ENCODE data around the gene TRAF1.

TRAF1 gene

DNA sequence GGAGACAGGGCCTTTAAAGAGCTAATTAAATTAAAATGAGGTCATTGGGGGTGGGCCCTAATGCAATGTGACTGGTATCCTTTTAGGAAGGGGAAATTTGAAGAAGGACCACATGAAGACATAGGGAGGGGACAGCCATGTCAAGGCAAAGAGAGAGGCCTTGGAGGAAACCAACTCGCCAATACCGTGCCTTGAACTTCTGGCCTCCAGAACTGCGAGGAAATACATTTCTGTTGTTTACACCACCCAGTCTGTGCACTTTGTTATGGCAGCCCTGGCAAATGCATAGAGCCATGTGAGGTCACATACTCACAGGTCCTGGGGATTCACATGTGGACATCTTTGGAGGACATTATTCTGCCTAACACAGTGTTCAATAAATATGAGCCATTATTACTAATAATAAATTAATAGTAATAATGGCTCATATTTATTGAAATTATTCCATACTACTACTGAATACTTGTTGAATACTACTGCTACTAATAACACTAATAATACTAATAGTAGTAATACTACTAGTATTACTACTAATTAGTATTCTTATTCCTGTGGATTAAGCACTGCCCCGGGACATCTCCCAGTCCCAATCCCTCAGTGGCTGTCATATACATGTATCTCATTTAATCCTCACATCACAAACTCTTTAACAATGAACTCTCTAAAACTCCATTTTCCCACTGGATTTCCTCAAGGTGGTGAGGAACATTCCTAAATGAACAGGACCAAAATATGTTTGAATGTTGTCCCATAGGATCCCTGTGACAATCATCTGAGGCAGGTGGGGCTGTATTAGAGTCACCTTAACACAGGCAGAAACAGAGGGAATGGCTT lies 8.4 kb downstream of the TRAF1 start:
- no CpG with 5 or more reads among the region's 4 CpGs for WGBS (ENCODE audit: extremely low coverage, insufficient coverage, insufficient read length)
- no peak for DNase-seq
- Histone ChIP-seq H3K27ac (ENCODE audit: low read depth, low read length) (no peak overlapping the region), H3K36me3 (ENCODE audit: control insufficient read depth in 1 of 2, insufficient read depth in 2 of 2, low read length in 2 of 2) (no peaks in the 10 kb centered on the region), H2AFZ (ENCODE audit: insufficient read depth, low read length, poor library complexity) (no peak overlapping the region), H2BK5ac (ENCODE audit: low read depth, low read length, poor library complexity) (no peak overlapping the region), H3K23ac (ENCODE audit: low read length) (no peak overlapping the region), H3K4ac (ENCODE audit: low read depth, low read length) (peak overlapping the region; percentile 9), H4K12ac (ENCODE audit: low read depth, low read length) (no peak overlapping the region), H4K91ac (ENCODE audit: low read depth, low read length) (no peak overlapping the region), H3K4me2 (ENCODE audit: low read length) (no peak overlapping the region), H3K18ac (ENCODE audit: low read length) (no peak overlapping the region), H3K4me3 (ENCODE audit: low read depth, low read length) (no peak overlapping the region), H2BK120ac (ENCODE audit: insufficient read depth, low read length, poor library complexity) (no peak overlapping the region), H3K27me3 (ENCODE audit: insufficient read depth, low read length) (no peaks in the 10 kb centered on the region), H3K79me1 (ENCODE audit: low read length) (no peaks in the 10 kb centered on the region), H2BK12ac (ENCODE audit: low read length) (no peak overlapping the region), H3K14ac (ENCODE audit: low read length) (peak overlapping the region; percentile 0), H3K4me1 (ENCODE audit: control insufficient read depth in 1 of 2, insufficient read depth in 2 of 2, low read length in 2 of 2) (peaks cover 14 to 16% of the 10 kb centered on the region in 2 experiments), H3K9me3 (ENCODE audit: insufficient read depth, low read depth, low read length) (peaks cover 1% of the 10 kb centered on the region), H2AK5ac (ENCODE audit: low read length) (no peak overlapping the region), H3K79me2 (ENCODE audit: control insufficient read depth, insufficient read depth, low read length, poor library complexity) (no peaks in the 10 kb centered on the region), H4K8ac (ENCODE audit: low read depth, low read length) (peak overlapping the region; percentile 30), H3K9ac (ENCODE audit: low read length) (no peak overlapping the region)

GRCh38 chr9:120916991-120917880 lies 9.4 kb downstream of the TRAF1 start:
- no peak overlapping the region for H2AFZ ChIP-seq (ENCODE audit: insufficient read depth, low read length, poor library complexity)
- H4K91ac ChIP-seq (ENCODE audit: low read depth, low read length) = no peak overlapping the region
- H3K14ac ChIP-seq (ENCODE audit: low read length) = no peak overlapping the region
- no peak overlapping the region for H3K4me2 ChIP-seq (ENCODE audit: low read length)
- peaks cover 1% of the 10 kb centered on the region for H3K9me3 ChIP-seq (ENCODE audit: insufficient read depth, low read depth, low read length)
- H4K12ac ChIP-seq (ENCODE audit: low read depth, low read length) = no peak overlapping the region
- no peaks in the 10 kb centered on the region for H3K27me3 ChIP-seq (ENCODE audit: insufficient read depth, low read length)
- H3K4me1 ChIP-seq (ENCODE audit: control insufficient read depth in 1 of 2, insufficient read depth in 2 of 2, low read length in 2 of 2) = peaks cover 14 to 16% of the 10 kb centered on the region in 2 experiments
- H3K4me3 ChIP-seq (ENCODE audit: low read depth, low read length) = no peak overlapping the region
- H2BK12ac ChIP-seq (ENCODE audit: low read length) = no peak overlapping the region
- no peak overlapping the region for H2BK120ac ChIP-seq (ENCODE audit: insufficient read depth, low read length, poor library complexity)
- H3K4ac ChIP-seq (ENCODE audit: low read depth, low read length) = no peak overlapping the region
- no peak overlapping the region for H3K18ac ChIP-seq (ENCODE audit: low read length)
- no peak overlapping the region for H4K8ac ChIP-seq (ENCODE audit: low read depth, low read length)
- no peaks in the 10 kb centered on the region for H3K36me3 ChIP-seq (ENCODE audit: control insufficient read depth in 1 of 2, insufficient read depth in 2 of 2, low read length in 2 of 2)
- H3K27ac ChIP-seq (ENCODE audit: low read depth, low read length) = no peak overlapping the region
- H2BK5ac ChIP-seq (ENCODE audit: low read depth, low read length, poor library complexity) = no peak overlapping the region
- no peak overlapping the region for H3K23ac ChIP-seq (ENCODE audit: low read length)
- no peak overlapping the region for H3K9ac ChIP-seq (ENCODE audit: low read length)
- WGBS (ENCODE audit: extremely low coverage, insufficient coverage, insufficient read length) = no CpG with 5 or more reads among the region's 8 CpGs
- no peak overlapping the region for H2AK5ac ChIP-seq (ENCODE audit: low read length)
- H3K79me2 ChIP-seq (ENCODE audit: control insufficient read depth, insufficient read depth, low read length, poor library complexity) = no peaks in the 10 kb centered on the region
- no peaks in the 10 kb centered on the region for H3K79me1 ChIP-seq (ENCODE audit: low read length)
- DNase-seq = no peak

DNA sequence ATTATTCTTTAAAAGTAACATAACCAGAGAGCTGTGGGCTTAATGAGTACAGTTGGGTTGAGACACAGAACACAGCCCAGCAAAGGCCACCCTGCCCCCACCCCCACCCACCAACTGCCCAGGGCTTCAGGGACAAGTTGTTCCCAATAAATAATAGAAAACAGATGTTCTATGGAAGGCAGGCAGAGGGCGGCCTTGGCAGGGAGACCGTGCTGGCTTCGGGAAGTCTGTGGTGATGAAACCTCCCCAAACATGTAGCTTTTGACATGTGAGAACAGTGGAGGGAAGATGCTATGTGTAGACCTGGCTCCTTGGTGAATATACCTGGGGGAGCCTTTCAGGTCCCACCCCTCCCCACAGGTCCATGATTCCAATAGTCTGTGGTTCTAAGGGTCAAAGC lies 10.0 kb downstream of the TRAF1 start:
- Histone ChIP-seq H3K4me1 (ENCODE audit: control insufficient read depth in 1 of 2, insufficient read depth in 2 of 2, low read length in 2 of 2) (peaks cover 14 to 16% of the 10 kb centered on the region in 2 experiments), H3K36me3 (ENCODE audit: control insufficient read depth in 1 of 2, insufficient read depth in 2 of 2, low read length in 2 of 2) (no peaks in the 10 kb centered on the region), H4K8ac (ENCODE audit: low read depth, low read length) (no peak overlapping the region), H3K14ac (ENCODE audit: low read length) (no peak overlapping the region), H3K18ac (ENCODE audit: low read length) (no peak overlapping the region), H2AK5ac (ENCODE audit: low read length) (no peak overlapping the region), H3K4me3 (ENCODE audit: low read depth, low read length) (no peak overlapping the region), H4K91ac (ENCODE audit: low read depth, low read length) (no peak overlapping the region), H2BK12ac (ENCODE audit: low read length) (no peak overlapping the region), H3K27ac (ENCODE audit: low read depth, low read length) (no peak overlapping the region), H3K9me3 (ENCODE audit: insufficient read depth, low read depth, low read length) (peaks cover 1% of the 10 kb centered on the region), H3K4me2 (ENCODE audit: low read length) (no peak overlapping the region), H3K79me2 (ENCODE audit: control insufficient read depth, insufficient read depth, low read length, poor library complexity) (no peaks in the 10 kb centered on the region), H3K79me1 (ENCODE audit: low read length) (no peaks in the 10 kb centered on the region), H3K23ac (ENCODE audit: low read length) (no peak overlapping the region), H3K27me3 (ENCODE audit: insufficient read depth, low read length) (no peaks in the 10 kb centered on the region), H2AFZ (ENCODE audit: insufficient read depth, low read length, poor library complexity) (no peak overlapping the region), H3K4ac (ENCODE audit: low read depth, low read length) (no peak overlapping the region), H3K9ac (ENCODE audit: low read length) (no peak overlapping the region), H2BK5ac (ENCODE audit: low read depth, low read length, poor library complexity) (no peak overlapping the region), H2BK120ac (ENCODE audit: insufficient read depth, low read length, poor library complexity) (no peak overlapping the region), H4K12ac (ENCODE audit: low read depth, low read length) (no peak overlapping the region)
- DNase-seq = no peak
- WGBS (ENCODE audit: extremely low coverage, insufficient coverage, insufficient read length) = no CpG with 5 or more reads among the region's 3 CpGs

GRCh38 chr9:120915854-120916470 lies 10.6 kb downstream of the TRAF1 start:
- Histone ChIP-seq H3K14ac (ENCODE audit: low read length) (no peak overlapping the region), H3K18ac (ENCODE audit: low read length) (no peak overlapping the region), H3K4me2 (ENCODE audit: low read length) (no peak overlapping the region), H3K4me3 (ENCODE audit: low read depth, low read length) (no peak overlapping the region), H4K12ac (ENCODE audit: low read depth, low read length) (no peak overlapping the region), H3K79me1 (ENCODE audit: low read length) (no peaks in the 10 kb centered on the region), H3K9ac (ENCODE audit: low read length) (no peak overlapping the region), H3K23ac (ENCODE audit: low read length) (no peak overlapping the region), H3K4ac (ENCODE audit: low read depth, low read length) (no peak overlapping the region), H2BK12ac (ENCODE audit: low read length) (no peak overlapping the region), H2BK5ac (ENCODE audit: low read depth, low read length, poor library complexity) (no peak overlapping the region), H4K91ac (ENCODE audit: low read depth, low read length) (no peak overlapping the region), H2AFZ (ENCODE audit: insufficient read depth, low read length, poor library complexity) (no peak overlapping the region), H3K27me3 (ENCODE audit: insufficient read depth, low read length) (no peaks in the 10 kb centered on the region), H2AK5ac (ENCODE audit: low read length) (no peak overlapping the region), H3K27ac (ENCODE audit: low read depth, low read length) (no peak overlapping the region), H2BK120ac (ENCODE audit: insufficient read depth, low read length, poor library complexity) (no peak overlapping the region), H3K36me3 (ENCODE audit: control insufficient read depth in 1 of 2, insufficient read depth in 2 of 2, low read length in 2 of 2) (no peaks in the 10 kb centered on the region), H4K8ac (ENCODE audit: low read depth, low read length) (no peak overlapping the region), H3K79me2 (ENCODE audit: control insufficient read depth, insufficient read depth, low read length, poor library complexity) (no peaks in the 10 kb centered on the region), H3K4me1 (ENCODE audit: control insufficient read depth in 1 of 2, insufficient read depth in 2 of 2, low read length in 2 of 2) (peaks cover 14 to 16% of the 10 kb centered on the region in 2 experiments), H3K9me3 (ENCODE audit: insufficient read depth, low read depth, low read length) (peaks cover 1% of the 10 kb centered on the region)
- no peak for DNase-seq
- WGBS (ENCODE audit: extremely low coverage, insufficient coverage, insufficient read length) = no CpG with 5 or more reads among the region's 5 CpGs
